Caco-2 (cell line): ENCODE results near the gene TUBG1. TPM values are rescaled to one million over a fixed set of nuclear protein-coding genes. Genes with fewer than 3 reads are reported as not detected.

ENCODE experiments used
- BruUV-seq: library from RNA; stranded (reverse); fragments of 400-500 nt; replicated peaks from 2 replicates; lab custom pipeline; 2021; lab: Mats Ljungman, UMichigan
- CTCF ChIA-PET: fragments of 300-600 bp; sonication (Branson Sonifier 250); formaldehyde crosslinking; loops from one replicate; lab custom pipeline; 2022; ENCODE audit warnings: antibody characterized with exemption; lab: Charles Lee
- POLR2A ChIA-PET: fragments of 300-600 bp; sonication (Branson Sonifier 250); formaldehyde crosslinking; loops from one replicate; lab custom pipeline; 2022; ENCODE audit warnings: antibody characterized with exemption; lab: Charles Lee
- DNase-seq, 2 experiments: peaks; one replicate each; pipeline versions ENCODE4 v3.0.0 to v3.0.0-alpha.2; 2020 to 2022
- H3K27me3 ChIP-seq: replicated peaks from 2 replicates; pipeline ENCODE4 v1.6.0; 2011; ENCODE audit warnings: low read length; ENCODE audit not compliant: control insufficient read depth, insufficient read depth
- H3K36me3 ChIP-seq: 2 replicates; pipeline ENCODE4 v1.5.1; 2011; ENCODE audit warnings: low read length; ENCODE audit not compliant: control insufficient read depth, insufficient read depth
- H3K4me1 ChIP-seq: fragments of 250-450 bp; sonication (Bioruptor Pico); 2 replicates; pipeline ENCODE4 v1.5.1; 2020; ENCODE audit warnings: mild to moderate bottlenecking
- H3K4me3 ChIP-seq: 2 replicates; pipeline ENCODE4 v1.5.1; 2011; ENCODE audit warnings: low read depth, mild to moderate bottlenecking, control low read depth, low read length
- H3K9me3 ChIP-seq: fragments of 250-450 bp; sonication (Bioruptor Pico); 2 replicates; pipeline ENCODE4 v1.5.1; 2020; ENCODE audit warnings: mild to moderate bottlenecking, moderate library complexity
- H3K27ac Mint-ChIP-seq: one replicate; pipeline ENCODE4 v1.8.0; 2022; ENCODE audit warnings: mixed read lengths; ENCODE audit not compliant: unreplicated experiment
- H3K27me3 Mint-ChIP-seq: one replicate; pipeline ENCODE4 v1.8.0; 2022; ENCODE audit warnings: mixed read lengths; ENCODE audit not compliant: insufficient read depth, unreplicated experiment
- H3K36me3 Mint-ChIP-seq: one replicate; pipeline ENCODE4 v1.8.0; 2022; ENCODE audit warnings: mild to moderate bottlenecking, mixed read lengths; ENCODE audit not compliant: insufficient read depth, unreplicated experiment
- H3K4me1 Mint-ChIP-seq: one replicate; pipeline ENCODE4 v1.8.0; 2022; ENCODE audit warnings: low read depth, mixed read lengths; ENCODE audit not compliant: unreplicated experiment
- H3K4me3 Mint-ChIP-seq: one replicate; pipeline ENCODE4 v1.8.0; 2022; ENCODE audit warnings: mild to moderate bottlenecking, moderate library complexity, mixed read lengths; ENCODE audit not compliant: unreplicated experiment
- H3K9me3 Mint-ChIP-seq: one replicate; pipeline ENCODE4 v1.8.0; 2022; ENCODE audit warnings: mixed read lengths; ENCODE audit not compliant: unreplicated experiment
- CTCF ChIP-seq, 2 experiments: fragments of 200-600 bp in 1 of 2; IDR thresholded peaks; 1 replicate in 1 of 2; 2 replicates in 1 of 2; pipeline versions ENCODE4 v1.5.1 to v1.8.0; 2011 to 2022; ENCODE audit warnings: antibody characterized with exemption in 1 of 2, control low read depth in 1 of 2, inconsistent platforms in 1 of 2, low read depth in 1 of 2, low read length in 1 of 2, mild to moderate bottlenecking in 1 of 2, moderate library complexity in 1 of 2; ENCODE audit not compliant: insufficient read depth in 1 of 2, severe bottlenecking in 1 of 2, unreplicated experiment in 1 of 2
- intact Hi-C: fragments of 100-400 bp; cut with micrococcal nuclease; formaldehyde crosslinking; loops from one replicate; pipeline ENCODE4 v1.10.0; 2022; ENCODE audit not compliant: unreplicated experiment
- total RNA-seq: library from RNA; stranded (reverse); gene quantifications from 2 replicates; pipeline ENCODE4 v1.2.3, GENCODE V29; 2022

TUBG1 gene
- total RNA-seq, 1 experiment from 2014 or later = 108 TPM

- Mint-ChIP-seq H3K27ac (no peak overlapping the region), H3K4me1 (peaks cover 26% of the 10 kb centered on the region), H3K4me3 (no peak overlapping the region), H3K36me3 (peaks cover 91% of the 10 kb centered on the region), H3K9me3 (no peaks in the 10 kb centered on the region), H3K27me3 (no peaks in the 10 kb centered on the region)
- POLR2A ChIA-PET = no interaction called here
- CTCF ChIA-PET = interaction anchor here (0.6 kb wide), 1 partner anchor 1018 kb away, joined by 9 read pairs; no protein-coding TSS in a partner anchor
- Histone ChIP-seq H3K4me1 (peaks cover 1% of the 10 kb centered on the region), H3K9me3 (no peaks in the 10 kb centered on the region), H3K27me3 (no peaks in the 10 kb centered on the region), H3K4me3 (no peak overlapping the region), H3K36me3 (peaks cover 22% of the 10 kb centered on the region)
- no peak for TF ChIP-seq CTCF (IDR thresholded peaks at IDR 0.05; ENCODE audit: insufficient read depth in 1 of 2, low read depth in 1 of 2, low read length in 1 of 2, severe bottlenecking in 1 of 2, unreplicated experiment in 1 of 2)
- intact Hi-C loops = loop anchor here (10.0 kb wide), 1 partner anchor 253 kb away; the partner anchor contains the start of gene BECN1
- no peak for DNase-seq
- no TSS peak for BruUV-seq
Observed at GRCh38 chr17:42571435-42572225, 37.9 kb upstream of the TUBG1 start.

- no peak overlapping the region for H3K4me3 ChIP-seq
- CTCF ChIA-PET = no interaction called here
- Mint-ChIP-seq H3K4me3 (no peak overlapping the region), H3K4me1 (peaks cover 23% of the 10 kb centered on the region), H3K36me3 (peaks cover 92% of the 10 kb centered on the region), H3K27ac (peak overlapping the region; percentile 13), H3K27me3 (no peaks in the 10 kb centered on the region), H3K9me3 (no peaks in the 10 kb centered on the region)
- no TSS peak for BruUV-seq
- H3K36me3 ChIP-seq = peaks cover 22% of the 10 kb centered on the region
- H3K9me3 ChIP-seq = no peaks in the 10 kb centered on the region
- no peak for TF ChIP-seq CTCF (IDR thresholded peaks at IDR 0.05; ENCODE audit: insufficient read depth in 1 of 2, low read depth in 1 of 2, low read length in 1 of 2, severe bottlenecking in 1 of 2, unreplicated experiment in 1 of 2)
- intact Hi-C loops = loop anchor here (10.0 kb wide), 1 partner anchor 252 kb away; the partner anchor contains the start of gene BECN1
- POLR2A ChIA-PET = interaction anchor here (0.6 kb wide), 1 partner anchor 107 kb away, joined by 3 read pairs; no protein-coding TSS in a partner anchor
- no peaks in the 10 kb centered on the region; the same call in 1 of the 2 replicates for H3K4me1 ChIP-seq
- no peaks in the 10 kb centered on the region for H3K27me3 ChIP-seq
- no peak for DNase-seq
Observed at GRCh38 chr17:42573095-42573494, 36.4 kb upstream of the TUBG1 start.

GRCh38 chr17:42574463-42574862 is 35.0 kb upstream of the TUBG1 start:
- no peaks in the 10 kb centered on the region for H3K9me3 Mint-ChIP-seq
- H3K4me1 Mint-ChIP-seq = peaks cover 23% of the 10 kb centered on the region
- peaks cover 89% of the 10 kb centered on the region for H3K36me3 Mint-ChIP-seq
- intact Hi-C loops = loop anchor here (10.0 kb wide), 1 partner anchor 250 kb away; the partner anchor contains the start of gene BECN1
- no peak overlapping the region for H3K4me3 ChIP-seq
- BruUV-seq = no TSS peak
- H3K36me3 ChIP-seq = peaks cover 15% of the 10 kb centered on the region
- ChIA-PET CTCF (interaction anchor here (0.6 kb wide), 1 partner anchor 393 kb away, joined by 3 read pairs; no protein-coding TSS in a partner anchor), POLR2A (no interaction called here)
- H3K4me3 Mint-ChIP-seq = no peak overlapping the region
- DNase-seq = no peak
- no peaks in the 10 kb centered on the region for H3K27me3 ChIP-seq
- peaks cover 4% of the 10 kb centered on the region for H3K4me1 ChIP-seq
- H3K27ac Mint-ChIP-seq = no peak overlapping the region
- no peak for TF ChIP-seq CTCF (IDR thresholded peaks at IDR 0.05; ENCODE audit: insufficient read depth in 1 of 2, low read depth in 1 of 2, low read length in 1 of 2, severe bottlenecking in 1 of 2, unreplicated experiment in 1 of 2)
- H3K27me3 Mint-ChIP-seq = no peaks in the 10 kb centered on the region
- H3K9me3 ChIP-seq = no peaks in the 10 kb centered on the region
